Hepatocyte (in vitro differentiated cells): ENCODE data around the gene NCOA7. TPM values are rescaled to one million over a fixed set of nuclear protein-coding genes. Genes with fewer than 3 reads are reported as not detected.

Experiments used
- DNase-seq: peaks from one replicate; pipeline ENCODE4 v3.0.0-alpha.2; 2016; ENCODE audit warnings: low spot score
- H2AFZ ChIP-seq: fragments of 200-600 bp; sonication (generic); 2 replicates; pipeline ENCODE4 v1.6.0; 2016; ENCODE audit warnings: antibody characterized with exemption, mild to moderate bottlenecking
- H3K27ac ChIP-seq: fragments of 200-600 bp; sonication (generic); 2 replicates; pipeline ENCODE4 v1.5.1; 2016; ENCODE audit warnings: mild to moderate bottlenecking
- H3K27me3 ChIP-seq: fragments of 200-600 bp; sonication (generic); 2 replicates; pipeline ENCODE4 v1.6.1; 2016
- H3K36me3 ChIP-seq: fragments of 200-600 bp; sonication (generic); replicated peaks from 2 replicates; pipeline ENCODE4 v1.5.1; 2016; ENCODE audit warnings: low read depth; ENCODE audit not compliant: insufficient read depth
- H3K4me1 ChIP-seq: fragments of 200-600 bp; sonication (generic); 2 replicates; pipeline ENCODE4 v1.5.1; 2016; ENCODE audit warnings: mild to moderate bottlenecking, moderate library complexity; ENCODE audit not compliant: insufficient read depth
- H3K4me2 ChIP-seq: fragments of 200-600 bp; sonication (generic); 2 replicates; pipeline ENCODE4 v1.6.0; 2016
- H3K4me3 ChIP-seq: fragments of 200-600 bp; sonication (generic); 2 replicates; pipeline ENCODE4 v1.5.1; 2016; ENCODE audit warnings: mild to moderate bottlenecking
- H3K79me2 ChIP-seq: fragments of 200-600 bp; sonication (generic); 2 replicates; pipeline ENCODE4 v1.6.0; 2017; ENCODE audit warnings: mild to moderate bottlenecking
- H3K9me2 ChIP-seq: fragments of 200-600 bp; sonication (generic); replicated peaks from 2 replicates; pipeline ENCODE4 v1.6.0; 2017; ENCODE audit warnings: mild to moderate bottlenecking; ENCODE audit not compliant: insufficient read depth
- H3K9me3 ChIP-seq: fragments of 200-600 bp; sonication (generic); 2 replicates; pipeline ENCODE4 v1.5.1; 2016; ENCODE audit warnings: low read depth, mild to moderate bottlenecking
- H4K20me1 ChIP-seq: fragments of 200-600 bp; sonication (generic); 2 replicates; pipeline ENCODE4 v1.6.0; 2016; ENCODE audit warnings: mild to moderate bottlenecking; ENCODE audit not compliant: insufficient read depth, poor library complexity, severe bottlenecking
- EZH2 ChIP-seq: fragments of 200-600 bp; sonication (generic); IDR thresholded peaks from 2 replicates; pipeline ENCODE4 v1.6.1; 2016; ENCODE audit warnings: antibody characterized with exemption, mild to moderate bottlenecking, borderline replicate concordance
- EZH2phosphoT487 ChIP-seq: fragments of 200-600 bp; sonication (generic); IDR thresholded peaks from one replicate; pipeline ENCODE4 v1.6.1; 2018; ENCODE audit warnings: antibody characterized with exemption, mild to moderate bottlenecking, low read depth, moderate library complexity; ENCODE audit not compliant: unreplicated experiment, severe bottlenecking
- WGBS: methylation state at CpG from one replicate; pipeline ENCODE4 v1.1.6; 2016; ENCODE audit warnings: low lambda C conversion rate; ENCODE audit errors: missing lambda C conversion rate; 5-methylcytosine and 5-hydroxymethylcytosine counted together
- polyA plus RNA-seq: library from polyadenylated mRNA; unstranded; fragments of >200 nt; fragmentation: Nextera tagmentation; extraction: Ambion mirVana; gene quantifications from 2 replicates; pipeline ENCODE4 v1.2.1, GENCODE V29; 2016
- total RNA-seq: library from RNA; depleted of rRNA; stranded (reverse); fragments of >200 nt; gene quantifications from 2 replicates; pipeline ENCODE4 v1.2.3, GENCODE V29; 2014
- TF ChIP-seq, protein P1 (sequence below): fragments of 200-600 bp; sonication (generic); IDR thresholded peaks from 2 replicates; pipeline ENCODE4 v1.5.1; 2016; ENCODE audit warnings: antibody characterized with exemption, mild to moderate bottlenecking; ENCODE audit not compliant: poor library complexity

The NCOA7 gene
- total and polyA plus RNA-seq, 2 experiments from 2014 or later: 17.3 to 42.0 TPM

DNA sequence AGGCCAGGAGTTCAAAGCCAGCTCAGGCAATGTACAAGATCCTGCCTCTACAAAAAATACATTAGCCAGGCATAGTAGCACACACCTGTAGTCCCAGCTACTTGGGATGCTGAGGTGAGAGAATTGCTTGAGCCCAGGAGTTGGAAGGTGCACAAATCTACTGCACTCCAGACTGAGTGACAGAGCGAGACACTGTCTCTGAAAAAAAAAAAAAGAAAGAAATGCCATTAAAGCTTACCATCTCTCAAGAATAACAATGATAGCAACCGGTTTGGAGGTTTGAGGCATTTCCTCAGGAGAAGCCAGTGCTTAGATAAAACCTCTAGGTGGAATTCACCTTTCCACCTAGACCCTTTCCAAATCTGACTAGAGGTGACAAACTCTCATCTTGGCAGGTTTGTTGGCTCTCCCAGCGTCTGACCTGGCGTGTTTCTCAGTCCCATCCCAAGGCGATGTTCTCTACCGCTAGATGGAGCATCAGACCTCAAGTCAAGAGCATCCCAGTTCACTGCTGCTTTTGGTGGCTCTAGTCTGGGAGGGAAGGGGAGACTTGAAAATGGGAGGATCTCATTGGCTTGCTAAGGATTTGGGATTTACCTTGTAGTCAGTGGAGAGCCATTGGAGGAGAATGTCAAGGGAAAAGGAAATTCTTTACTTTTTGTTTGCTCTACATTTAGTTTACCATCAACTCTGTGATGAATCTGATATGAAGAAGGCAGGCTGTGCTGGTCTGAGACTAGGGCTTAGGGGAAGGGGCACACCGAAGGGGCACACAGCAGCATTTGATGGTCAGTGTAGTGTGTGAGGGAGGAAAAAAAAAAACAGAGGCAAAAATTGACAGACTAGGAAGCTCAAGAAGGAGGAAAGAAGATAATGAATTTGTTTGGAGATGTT lies 67.9 kb downstream of the NCOA7 start:
- Histone ChIP-seq H3K9me3 (no peaks in the 10 kb centered on the region), H3K9me2 (no peaks in the 10 kb centered on the region), H3K27me3 (no peaks in the 10 kb centered on the region), H3K4me1 (no peaks in the 10 kb centered on the region), H4K20me1 (no peaks in the 10 kb centered on the region), H3K36me3 (no peaks in the 10 kb centered on the region), H3K27ac (no peak overlapping the region), H3K4me2 (no peak overlapping the region), H3K4me3 (no peak overlapping the region), H2AFZ (no peak overlapping the region), H3K79me2 (peaks cover 2% of the 10 kb centered on the region)
- 40% methylated on average over 7 of the region's 7 CpGs for WGBS
- DNase-seq: peak; percentile 81
- TF ChIP-seq, protein P1, sequence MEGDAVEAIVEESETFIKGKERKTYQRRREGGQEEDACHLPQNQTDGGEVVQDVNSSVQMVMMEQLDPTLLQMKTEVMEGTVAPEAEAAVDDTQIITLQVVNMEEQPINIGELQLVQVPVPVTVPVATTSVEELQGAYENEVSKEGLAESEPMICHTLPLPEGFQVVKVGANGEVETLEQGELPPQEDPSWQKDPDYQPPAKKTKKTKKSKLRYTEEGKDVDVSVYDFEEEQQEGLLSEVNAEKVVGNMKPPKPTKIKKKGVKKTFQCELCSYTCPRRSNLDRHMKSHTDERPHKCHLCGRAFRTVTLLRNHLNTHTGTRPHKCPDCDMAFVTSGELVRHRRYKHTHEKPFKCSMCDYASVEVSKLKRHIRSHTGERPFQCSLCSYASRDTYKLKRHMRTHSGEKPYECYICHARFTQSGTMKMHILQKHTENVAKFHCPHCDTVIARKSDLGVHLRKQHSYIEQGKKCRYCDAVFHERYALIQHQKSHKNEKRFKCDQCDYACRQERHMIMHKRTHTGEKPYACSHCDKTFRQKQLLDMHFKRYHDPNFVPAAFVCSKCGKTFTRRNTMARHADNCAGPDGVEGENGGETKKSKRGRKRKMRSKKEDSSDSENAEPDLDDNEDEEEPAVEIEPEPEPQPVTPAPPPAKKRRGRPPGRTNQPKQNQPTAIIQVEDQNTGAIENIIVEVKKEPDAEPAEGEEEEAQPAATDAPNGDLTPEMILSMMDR: peak; percentile 82
- TF ChIP-seq EZH2phosphoT487 (no peak), EZH2 (no peak)

GRCh38 chr6:125859727-125860126 lies 69.0 kb downstream of the NCOA7 start:
- H3K9me3 ChIP-seq: no peaks in the 10 kb centered on the region
- WGBS: 79% methylated on average over 3 of the region's 3 CpGs

DNA sequence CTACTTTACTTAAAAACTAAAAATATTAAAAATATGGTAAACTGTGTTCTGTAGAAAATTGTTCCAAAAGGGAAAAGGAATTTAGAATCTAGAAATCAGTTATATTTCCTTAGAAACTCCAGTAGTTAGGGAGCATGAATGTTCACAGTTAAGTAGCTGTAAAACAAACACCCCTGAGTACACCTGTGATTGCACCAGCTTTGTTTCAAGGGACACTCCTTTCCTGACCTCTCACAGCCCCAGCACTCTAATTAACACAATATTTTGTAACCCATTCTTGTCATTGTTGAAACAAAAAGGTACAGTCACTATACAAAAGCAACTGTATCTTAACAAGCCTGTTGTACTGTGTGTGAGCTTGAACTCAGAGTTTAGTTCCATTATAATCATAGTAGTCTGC lies 72.3 kb downstream of the NCOA7 start:
- no peak overlapping the region for H3K4me3 ChIP-seq
- H3K27me3 ChIP-seq: no peaks in the 10 kb centered on the region
- no peak for DNase-seq
- H3K9me2 ChIP-seq: no peaks in the 10 kb centered on the region
- no peaks in the 10 kb centered on the region for H4K20me1 ChIP-seq
- no peak overlapping the region for H2AFZ ChIP-seq
- no peak overlapping the region for H3K27ac ChIP-seq
- H3K79me2 ChIP-seq: no peaks in the 10 kb centered on the region
- H3K4me1 ChIP-seq: no peaks in the 10 kb centered on the region
- no peaks in the 10 kb centered on the region for H3K9me3 ChIP-seq
- H3K36me3 ChIP-seq: no peaks in the 10 kb centered on the region
- TF ChIP-seq EZH2 (no peak), EZH2phosphoT487 (no peak)
- TF ChIP-seq, protein P1: no peak
- H3K4me2 ChIP-seq: no peak overlapping the region

More at GRCh38 chr6:125859727-125860126, 69.0 kb downstream of the NCOA7 start:
- Histone ChIP-seq H4K20me1 (no peaks in the 10 kb centered on the region), H3K4me1 (no peaks in the 10 kb centered on the region), H3K27ac (no peak overlapping the region), H3K79me2 (no peaks in the 10 kb centered on the region), H3K27me3 (no peaks in the 10 kb centered on the region), H3K36me3 (no peaks in the 10 kb centered on the region), H3K9me2 (no peaks in the 10 kb centered on the region), H3K4me2 (no peak overlapping the region), H2AFZ (no peak overlapping the region), H3K4me3 (no peak overlapping the region)
- TF ChIP-seq EZH2phosphoT487: no peak
- TF ChIP-seq, protein P1: no peak
- no peak for TF ChIP-seq EZH2
- no peak for DNase-seq
